Inflammatory macrophage treated with lipopolysaccharide for 1 hour (primary cell): Measurements from ENCODE around the gene MUC13.

Source experiments
- DNase-seq, 2 donors: peaks; one replicate each; pipeline ENCODE4 v3.0.0-alpha.2; 2020 to 2022

The MUC13 gene

DNA sequence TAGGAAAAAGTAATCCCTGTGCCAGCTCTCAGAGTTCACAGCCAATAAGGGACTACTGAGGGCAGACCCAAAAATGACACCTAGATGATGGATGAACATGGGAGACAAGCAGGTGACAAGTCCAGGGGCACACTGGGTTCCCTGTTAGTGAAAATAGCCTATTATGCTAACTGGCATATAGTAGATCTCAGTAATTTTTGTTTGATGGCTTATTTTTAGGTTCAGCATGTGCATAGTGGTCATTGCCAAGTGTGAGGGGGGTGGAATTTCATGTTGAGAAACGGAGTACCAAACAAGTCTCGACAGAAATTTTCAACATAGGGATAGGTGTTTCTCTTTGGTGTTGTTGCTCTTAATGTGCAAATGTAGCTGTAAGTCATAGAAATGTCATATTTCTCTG, 41.0 kb downstream of the MUC13 start:
- DNase-seq = no peak

- no peak for DNase-seq
Observed at GRCh38 chr3:124890573-124891190, 43.9 kb downstream of the MUC13 start.

- no peak for DNase-seq
Observed at GRCh38 chr3:124888482-124889441, 45.8 kb downstream of the MUC13 start.

DNA sequence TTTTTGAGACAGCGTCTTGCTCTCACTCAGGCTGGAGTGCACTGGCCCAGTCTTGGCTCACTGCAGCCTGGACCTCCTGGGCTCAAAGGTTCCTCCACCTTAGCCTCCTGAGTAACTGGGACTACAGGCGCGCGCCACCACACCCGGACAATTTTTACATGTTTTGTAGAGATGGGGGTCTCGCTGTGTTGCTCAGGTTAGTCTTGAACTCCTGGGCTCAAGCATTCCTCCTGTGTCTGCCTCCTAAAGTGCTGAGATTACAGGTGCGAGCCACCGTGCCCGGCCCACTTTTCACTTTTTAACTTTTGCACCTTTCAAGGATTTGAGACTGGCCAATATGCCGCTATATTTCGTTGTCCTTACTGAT, 46.6 kb downstream of the MUC13 start:
- no peak for DNase-seq

DNA sequence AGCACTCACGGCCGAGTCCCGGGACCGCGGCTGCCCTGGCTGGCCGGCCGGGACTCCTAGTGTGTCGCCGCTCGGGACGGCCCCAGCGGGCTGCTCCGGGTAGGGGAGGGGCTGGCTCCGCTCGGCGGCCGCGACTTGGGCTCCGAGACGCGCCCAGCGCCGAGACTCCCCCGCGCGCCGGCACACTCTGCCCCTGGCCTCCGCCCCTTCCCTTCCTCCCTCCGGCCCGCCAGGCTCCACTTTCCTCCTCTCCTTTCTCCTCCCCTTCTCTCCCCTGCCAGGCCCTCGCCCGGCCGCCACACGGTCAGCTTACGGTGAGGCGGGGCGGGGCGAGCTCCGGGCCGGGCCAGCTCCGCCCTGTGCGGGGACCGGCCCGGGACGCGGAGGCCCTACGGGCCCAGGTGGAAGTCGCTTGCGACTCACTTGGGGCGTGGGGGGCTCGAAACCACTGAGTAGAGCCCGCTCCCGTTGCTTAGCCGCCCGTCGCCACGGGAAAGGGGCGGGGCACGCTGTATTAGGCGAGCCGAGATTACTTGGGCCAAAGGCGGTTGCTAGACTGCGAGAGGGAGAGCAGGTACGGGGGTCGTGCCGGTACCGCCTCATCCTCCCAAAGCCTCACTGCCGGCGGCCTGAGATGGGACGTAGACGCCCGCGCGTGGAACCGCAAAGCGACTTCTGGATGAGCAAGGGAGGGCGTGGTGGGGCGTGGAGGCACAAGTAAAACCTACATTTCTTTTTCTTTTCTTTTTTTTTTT, 47.2 kb downstream of the MUC13 start, which contains the start of gene ITGB5:
ITGB5 (minus strand) TSS at position 189 of the 755 bp plus-strand sequence. CDS start 365 bp downstream, outside the sequence.
- DNase-seq = peak; percentile 48 to 50

GRCh38 chr3:124886168-124887056, 48.1 kb downstream of the MUC13 start:
- DNase-seq = peak; percentile 28 to 41

- DNase-seq = no peak
Observed at GRCh38 chr3:124885466-124886167, 48.9 kb downstream of the MUC13 start.

- no peak for DNase-seq
Observed at GRCh38 chr3:124884474-124885101, 50.0 kb downstream of the MUC13 start.

DNA sequence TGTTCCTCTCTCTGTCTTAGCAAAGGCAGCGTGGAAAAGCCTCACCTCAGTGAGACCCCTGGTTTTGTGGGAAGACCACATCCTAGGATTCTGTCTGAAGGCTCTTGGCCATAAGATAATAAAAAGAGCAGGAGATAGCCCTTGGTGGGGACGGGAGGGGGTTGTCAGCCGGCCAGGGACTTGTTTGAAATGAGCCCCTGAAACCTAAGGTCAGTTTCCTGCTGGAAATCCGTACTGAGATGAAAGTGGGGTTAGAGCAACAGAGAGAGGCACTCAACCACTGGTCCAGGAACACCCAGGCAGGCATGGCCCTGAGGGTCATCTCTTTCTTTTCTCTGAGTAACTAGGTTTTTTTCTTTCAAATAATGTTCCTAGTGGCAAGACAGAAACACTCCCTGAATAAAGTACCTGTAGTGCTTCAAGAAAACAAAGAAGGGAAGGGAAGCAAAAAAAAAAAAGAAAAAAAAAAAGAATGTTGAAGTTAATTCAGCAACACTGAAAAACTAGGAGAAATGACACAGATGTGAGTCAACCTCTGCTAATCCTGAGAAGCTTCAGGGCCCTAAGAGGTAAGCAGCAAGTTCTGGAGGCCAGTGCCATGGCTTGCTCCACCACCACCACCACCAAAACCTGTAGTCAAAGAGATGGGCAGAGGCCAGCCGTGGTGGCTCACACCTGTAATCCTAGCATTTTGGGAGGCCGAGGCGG, 50.6 kb downstream of the MUC13 start:
- DNase-seq = no peak

GRCh38 chr3:124882816-124883747, 51.5 kb downstream of the MUC13 start:
- no peak for DNase-seq

GRCh38 chr3:124881976-124882697, 52.4 kb downstream of the MUC13 start:
- DNase-seq = no peak

DNA sequence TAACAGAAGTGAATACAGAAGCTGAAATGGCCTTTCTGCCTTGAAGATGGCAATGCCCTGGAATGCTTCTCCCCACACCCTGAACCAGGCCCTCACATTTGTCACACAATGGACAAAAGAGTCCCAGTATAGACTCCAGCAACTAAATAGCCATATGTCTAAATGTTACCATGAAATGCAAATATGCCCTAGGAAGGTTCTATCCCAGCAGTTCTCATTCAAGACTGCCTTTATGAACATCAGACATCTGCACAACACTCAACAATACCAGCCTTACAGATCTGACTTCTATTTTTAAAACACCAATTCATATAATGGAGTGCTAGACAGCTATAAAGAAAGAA, 55.2 kb downstream of the MUC13 start:
- DNase-seq = no peak

DNA sequence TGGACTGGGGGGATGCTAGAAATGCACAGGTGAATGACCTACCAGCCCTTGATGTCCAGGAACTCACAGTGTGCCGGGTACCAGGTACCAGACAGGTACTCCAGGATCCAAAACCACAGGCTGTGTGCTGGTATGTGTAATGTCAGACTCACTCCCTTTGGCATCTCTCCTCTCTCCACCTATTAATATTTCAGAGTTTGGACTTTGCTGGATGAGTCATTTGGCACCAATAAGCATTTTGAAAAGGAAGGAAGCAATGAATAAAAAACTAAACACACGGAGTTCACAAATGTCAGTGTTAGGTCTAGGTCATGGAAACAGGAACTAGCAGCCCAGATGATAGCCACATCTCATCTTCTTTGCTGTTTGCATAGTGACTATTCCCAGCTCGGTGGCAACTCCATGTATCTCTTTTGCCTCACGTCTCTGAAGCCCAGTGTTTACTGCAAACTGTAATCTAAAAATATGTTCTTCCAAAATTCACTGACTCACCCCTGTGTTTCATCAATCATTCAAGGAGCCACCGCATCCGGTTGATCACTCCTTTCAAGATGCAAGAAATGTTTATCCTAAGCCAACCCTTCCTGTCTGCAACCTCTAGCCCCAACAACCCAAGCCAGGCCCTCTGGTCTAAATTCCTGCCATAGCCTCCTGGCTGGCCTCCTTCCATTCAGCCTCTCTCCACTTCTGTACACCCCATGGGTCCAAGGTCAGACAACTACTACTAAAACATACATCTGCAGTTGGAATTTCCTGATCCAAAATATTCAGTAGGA, 55.8 kb downstream of the MUC13 start:
- peak; percentile 39 to 51 for DNase-seq

GRCh38 chr3:124877674-124878073, 56.9 kb downstream of the MUC13 start:
- DNase-seq = no peak

DNA sequence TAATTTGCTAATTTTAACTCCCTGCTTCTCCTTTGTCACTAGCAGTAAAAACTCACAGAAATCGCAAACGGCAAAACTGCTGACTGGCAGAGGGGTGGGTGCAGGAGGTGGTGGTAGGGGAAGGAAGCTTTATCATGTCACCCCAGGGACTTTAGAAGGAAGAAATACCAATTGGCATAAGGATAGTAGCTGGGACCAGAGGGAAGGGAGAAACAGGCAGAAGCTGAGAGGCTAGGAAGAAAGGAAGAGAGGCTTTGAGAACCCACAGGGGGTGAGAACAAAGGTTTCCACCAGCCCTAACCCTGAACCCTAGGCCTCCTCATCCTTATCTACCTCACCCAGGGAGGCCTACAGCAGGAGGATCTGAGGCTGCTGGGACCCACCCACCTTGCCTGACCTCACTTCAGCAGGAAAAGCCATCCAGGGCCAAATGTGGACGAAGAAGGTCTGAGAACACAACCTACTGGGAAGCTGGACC, 58.1 kb downstream of the MUC13 start:
- peak; percentile 89 to 94 for DNase-seq

GRCh38 chr3:124873226-124873625, 61.3 kb downstream of the MUC13 start:
- DNase-seq = no peak

DNA sequence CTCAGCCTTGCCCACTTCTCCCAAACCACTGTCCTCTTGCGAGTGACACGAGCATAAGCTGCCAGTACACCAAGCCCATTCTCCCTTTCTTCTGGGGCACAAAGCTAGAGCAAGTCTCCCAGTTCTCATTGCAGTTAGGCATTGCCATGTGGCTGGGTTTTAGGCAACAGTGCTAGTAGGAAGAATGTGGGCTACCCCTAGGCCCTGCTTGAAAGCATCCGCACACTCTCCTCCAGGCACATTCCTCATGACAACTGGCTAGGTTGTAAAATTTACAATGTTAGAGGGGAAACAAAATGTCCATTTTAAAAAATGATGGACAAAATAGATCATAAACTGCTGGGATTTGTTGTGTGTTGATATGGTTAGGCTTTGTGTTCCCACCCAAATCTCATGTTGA, 67.0 kb downstream of the MUC13 start:
- DNase-seq = no peak

- no peak for DNase-seq
Observed at GRCh38 chr3:124862006-124862405, 72.5 kb downstream of the MUC13 start.
